Activated CD4-positive, CD25-positive, alpha-beta regulatory T cell treated with anti-CD3 and anti-CD28 coated beads, Interleukin-2, amount 50 U/mL, for 16 hours (primary cell): ENCODE measurements around the gene SPSB4.

ENCODE experiments used
- DNase-seq: peaks from one replicate; pipeline ENCODE4 v3.0.0-alpha.2; 2020; ENCODE audit warnings: low read depth, low spot score

The SPSB4 gene

GRCh38 chr3:141076036-141076773, 25.1 kb downstream of the SPSB4 start:
- DNase-seq: no peak

GRCh38 chr3:141076797-141077571, 25.8 kb downstream of the SPSB4 start:
- DNase-seq: no peak

GRCh38 chr3:141077631-141078030, 26.5 kb downstream of the SPSB4 start:
- DNase-seq: no peak

- DNase-seq: no peak
Observed at GRCh38 chr3:141078200-141078599, 27.1 kb downstream of the SPSB4 start.

GRCh38 chr3:141080431-141080830, 29.3 kb downstream of the SPSB4 start:
- DNase-seq: no peak

GRCh38 chr3:141081141-141081795, 30.1 kb downstream of the SPSB4 start:
- DNase-seq: no peak

GRCh38 chr3:141082064-141082463, 30.9 kb downstream of the SPSB4 start:
- no peak for DNase-seq

DNA sequence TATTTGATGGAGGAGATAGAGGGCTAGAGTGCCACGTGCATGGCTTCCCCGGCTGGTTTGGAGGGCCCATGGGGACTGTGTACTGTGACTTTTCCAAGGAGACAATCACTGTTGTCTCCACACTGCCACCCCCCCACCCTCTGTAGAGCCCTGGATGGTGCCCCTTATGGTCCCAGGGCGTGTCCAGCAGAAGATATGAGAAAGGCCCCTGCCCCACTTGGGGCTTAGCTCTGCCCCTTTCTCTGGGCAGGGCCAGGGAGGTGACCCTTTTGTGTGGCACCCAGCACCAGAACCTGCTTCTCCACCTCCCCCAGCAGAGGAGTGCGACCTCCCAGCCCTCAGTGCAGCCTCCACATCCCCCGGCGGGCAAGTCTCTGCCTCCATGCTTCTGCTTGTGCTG, 32.1 kb downstream of the SPSB4 start:
- DNase-seq: no peak

GRCh38 chr3:141083836-141084649, 32.9 kb downstream of the SPSB4 start:
- DNase-seq: no peak

GRCh38 chr3:141085343-141086070, 34.4 kb downstream of the SPSB4 start:
- no peak for DNase-seq

DNA sequence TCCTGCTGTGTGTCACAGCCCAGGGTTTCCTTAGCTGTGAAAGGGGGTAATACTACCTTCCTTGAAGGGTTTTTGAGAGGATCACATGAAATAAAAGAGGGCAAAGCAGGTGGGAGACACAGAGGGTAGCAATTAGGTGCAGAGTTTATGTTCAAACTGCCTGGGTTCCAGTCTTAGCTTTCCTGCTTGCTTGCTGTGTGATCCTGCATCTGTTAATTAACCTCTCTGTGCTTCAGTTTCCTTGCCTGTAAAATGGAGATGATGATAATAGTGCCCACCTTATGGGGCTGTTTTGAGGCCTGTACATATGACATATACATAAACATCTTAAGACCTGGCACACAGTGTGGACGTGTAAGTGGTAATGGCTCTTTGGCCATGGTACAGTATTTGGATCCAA, 35.0 kb downstream of the SPSB4 start:
- no peak for DNase-seq

DNA sequence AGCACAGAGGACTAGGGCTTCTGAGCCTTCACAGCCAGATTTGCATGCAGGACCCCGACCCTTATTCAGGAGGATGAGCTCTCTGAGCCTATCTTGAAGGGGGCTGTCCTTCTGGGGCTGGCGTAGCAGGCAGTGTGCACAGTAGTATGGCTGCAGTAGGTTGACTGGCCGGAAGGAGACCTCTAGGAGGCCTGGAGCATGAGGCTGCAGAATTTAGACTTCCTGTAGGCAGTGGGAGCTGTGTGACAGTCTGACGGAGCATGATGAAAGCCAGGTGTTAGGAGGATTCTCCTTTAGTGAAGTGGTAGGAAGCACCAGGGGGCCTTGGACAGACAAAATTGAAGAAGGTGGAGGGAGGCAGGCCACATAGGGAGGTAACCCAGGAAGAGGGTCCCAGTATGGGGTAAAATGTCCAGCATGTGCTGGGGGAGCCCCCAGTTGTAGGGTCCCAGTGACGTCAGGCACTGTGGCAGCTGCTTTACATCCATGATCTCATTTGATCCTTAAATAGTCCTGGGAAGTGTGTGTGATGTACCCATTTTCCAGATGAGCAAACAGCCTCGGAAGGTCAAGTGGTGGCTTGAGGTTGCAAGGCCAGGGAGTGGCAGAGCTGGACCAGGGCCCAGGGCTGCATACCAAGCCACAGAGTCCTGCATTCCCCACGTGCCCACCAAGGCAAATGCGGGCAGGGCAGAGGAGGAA, 36.1 kb downstream of the SPSB4 start:
- DNase-seq: no peak

- DNase-seq: no peak
Observed at GRCh38 chr3:141087778-141088130, 36.6 kb downstream of the SPSB4 start.

- DNase-seq: no peak
Observed at GRCh38 chr3:141089339-141090152, 38.4 kb downstream of the SPSB4 start.

GRCh38 chr3:141091426-141091825, 40.3 kb downstream of the SPSB4 start:
- no peak for DNase-seq

GRCh38 chr3:141092663-141093062, 41.5 kb downstream of the SPSB4 start:
- no peak for DNase-seq

DNA sequence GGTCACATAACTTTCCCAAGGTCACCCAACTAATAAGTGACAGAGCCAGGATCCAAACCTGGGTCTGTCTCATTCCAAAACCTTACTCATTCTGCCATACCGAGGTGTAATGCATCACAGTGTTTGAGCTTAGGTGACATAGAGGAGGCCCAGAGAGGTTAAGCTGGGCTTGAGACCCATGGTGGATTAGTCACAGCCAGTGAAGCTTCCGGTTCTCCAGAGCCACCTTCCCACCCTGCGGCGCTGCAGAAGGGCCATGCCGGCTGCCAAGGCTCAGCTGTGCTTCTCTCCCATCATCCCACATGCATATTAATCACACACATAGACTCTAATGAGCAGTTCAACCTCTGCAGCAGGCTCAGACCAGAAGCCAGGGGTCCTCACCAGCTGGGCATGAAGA, 42.2 kb downstream of the SPSB4 start:
- DNase-seq: no peak

GRCh38 chr3:141093971-141094684, 43.0 kb downstream of the SPSB4 start:
- no peak for DNase-seq
